WTC11 (cell line): Measurements from ENCODE around the gene HIC1. TPM values are rescaled to one million over a fixed set of nuclear protein-coding genes. Genes with fewer than 3 reads are reported as not detected.

Experiments
- ATAC-seq: fragments of 200-7000 bp; cut with Tn5 transposase; 2 replicates; pipeline ENCODE4 v1.10.0; 2021; ENCODE audit warnings: mild to moderate bottlenecking, moderate library complexity
- CTCF ChIA-PET: fragments of 300-600 bp; sonication (Branson Sonifier 250); formaldehyde crosslinking; loops from one replicate; lab custom pipeline; 2021; ENCODE audit warnings: antibody characterized with exemption; lab: Charles Lee
- POLR2A ChIA-PET: fragments of 350-600 bp; sonication (Branson Sonifier 250); formaldehyde crosslinking; loops from one replicate; lab custom pipeline; 2021; ENCODE audit warnings: antibody characterized with exemption; lab: Charles Lee
- DNase-seq: peaks from one replicate; pipeline ENCODE4 v3.0.0; 2021; ENCODE audit warnings: low spot score
- H3K27ac Mint-ChIP-seq: 2 replicates; pipeline ENCODE4 v1.8.0; 2021; ENCODE audit warnings: mixed read lengths
- H3K27me3 Mint-ChIP-seq: 2 replicates; pipeline ENCODE4 v1.8.0; 2021; ENCODE audit warnings: low read depth, mild to moderate bottlenecking, moderate library complexity, mixed read lengths
- H3K36me3 Mint-ChIP-seq: 2 replicates; pipeline ENCODE4 v1.8.0; 2021; ENCODE audit warnings: mixed read lengths
- H3K4me1 Mint-ChIP-seq: 2 replicates; pipeline ENCODE4 v1.8.0; 2022; ENCODE audit warnings: mixed read lengths
- H3K4me3 Mint-ChIP-seq: 2 replicates; pipeline ENCODE4 v1.8.0; 2021; ENCODE audit warnings: mild to moderate bottlenecking, moderate library complexity, mixed read lengths
- H3K9me3 Mint-ChIP-seq: 2 replicates; pipeline ENCODE4 v1.8.0; 2021; ENCODE audit warnings: mixed read lengths
- E2F1 ChIP-seq: sonication (generic); formaldehyde crosslinking; IDR thresholded peaks from 2 replicates; pipeline ENCODE4 v1.8.0; 2022; ENCODE audit warnings: mild to moderate bottlenecking, missing genetic modification reagents
- ELF4 ChIP-seq: sonication (generic); formaldehyde crosslinking; IDR thresholded peaks from 2 replicates; pipeline ENCODE4 v1.8.1; 2022; ENCODE audit warnings: low read depth, mild to moderate bottlenecking, moderate library complexity, missing genetic modification reagents
- FOXJ3 ChIP-seq: sonication (generic); formaldehyde crosslinking; IDR thresholded peaks from 2 replicates; pipeline ENCODE4 v1.9.0; 2021; ENCODE audit warnings: missing genetic modification reagents, mild to moderate bottlenecking, borderline replicate concordance
- GTF2I ChIP-seq: fragments of 250-450 bp; sonication (Bioruptor Pico); conservative IDR thresholded peaks from 2 replicates; pipeline ENCODE4 v1.4.0; 2021; ENCODE audit warnings: mild to moderate bottlenecking
- IRF1 ChIP-seq: sonication (generic); formaldehyde crosslinking; IDR thresholded peaks from 2 replicates; pipeline ENCODE4 v1.8.0; 2023; ENCODE audit warnings: missing genetic modification reagents
- IRF2 ChIP-seq: sonication (generic); formaldehyde crosslinking; IDR thresholded peaks from 2 replicates; pipeline ENCODE4 v1.8.0; 2022; ENCODE audit warnings: low read depth, missing genetic modification reagents, borderline replicate concordance
- JAZF1 ChIP-seq: fragments of 250-450 bp; sonication (Bioruptor Pico); IDR thresholded peaks from 2 replicates; pipeline ENCODE4 v1.9.0; 2021; ENCODE audit warnings: moderate library complexity, mild to moderate bottlenecking, inconsistent platforms
- JUN ChIP-seq: sonication (generic); formaldehyde crosslinking; IDR thresholded peaks from 2 replicates; pipeline ENCODE4 v1.8.0; 2023; ENCODE audit warnings: mild to moderate bottlenecking, missing genetic modification reagents
- MAX ChIP-seq: sonication (generic); formaldehyde crosslinking; IDR thresholded peaks from 2 replicates; pipeline ENCODE4 v1.8.0; 2022; ENCODE audit warnings: mild to moderate bottlenecking, missing genetic modification reagents
- NFE2L1 ChIP-seq: sonication (generic); formaldehyde crosslinking; IDR thresholded peaks from 2 replicates; pipeline ENCODE4 v1.8.1; 2023; ENCODE audit warnings: missing genetic modification reagents
- NFYB ChIP-seq: sonication (generic); formaldehyde crosslinking; conservative IDR thresholded peaks from 2 replicates; pipeline ENCODE4 v1.8.0; 2022; ENCODE audit warnings: low read depth, missing genetic modification reagents
- NR1H2 ChIP-seq: sonication (generic); formaldehyde crosslinking; IDR thresholded peaks from 2 replicates; pipeline ENCODE4 v1.9.0; 2021; ENCODE audit warnings: mild to moderate bottlenecking, moderate library complexity, missing genetic modification reagents
- NR2C2 ChIP-seq: sonication (generic); formaldehyde crosslinking; IDR thresholded peaks from 2 replicates; pipeline ENCODE4 v1.8.0; 2022; ENCODE audit warnings: mild to moderate bottlenecking, missing genetic modification reagents
- OVOL2 ChIP-seq: fragments of 250-450 bp; sonication (Bioruptor Pico); IDR thresholded peaks from 2 replicates; pipeline ENCODE4 v1.9.0; 2021; ENCODE audit warnings: mild to moderate bottlenecking, borderline replicate concordance
- PRRX2 ChIP-seq: fragments of 250-450 bp; sonication (Bioruptor Pico); IDR thresholded peaks from 2 replicates; pipeline ENCODE4 v1.8.0; 2021; ENCODE audit warnings: mild to moderate bottlenecking
- RORB ChIP-seq: fragments of 250-450 bp; sonication (Bioruptor Pico); IDR thresholded peaks from 2 replicates; pipeline ENCODE4 v1.9.0; 2021; ENCODE audit warnings: mild to moderate bottlenecking
- TCF7 ChIP-seq: sonication (generic); formaldehyde crosslinking; IDR thresholded peaks from 2 replicates; pipeline ENCODE4 v1.8.0; 2022; ENCODE audit warnings: mild to moderate bottlenecking, low read depth, missing genetic modification reagents, moderate library complexity
- ZBTB21 ChIP-seq: sonication (generic); formaldehyde crosslinking; IDR thresholded peaks from 2 replicates; pipeline ENCODE4 v1.8.1; 2023; ENCODE audit warnings: mild to moderate bottlenecking, missing genetic modification reagents, borderline replicate concordance
- ZNF138 ChIP-seq: sonication (generic); formaldehyde crosslinking; conservative IDR thresholded peaks from 2 replicates; pipeline ENCODE4 v1.8.1; 2022; ENCODE audit warnings: mild to moderate bottlenecking, moderate library complexity, missing genetic modification reagents
- ZNF219 ChIP-seq: sonication (generic); formaldehyde crosslinking; IDR thresholded peaks from 2 replicates; pipeline ENCODE4 v1.8.0; 2023; ENCODE audit warnings: missing genetic modification reagents, mild to moderate bottlenecking, borderline replicate concordance
- ZNF232 ChIP-seq: sonication (generic); formaldehyde crosslinking; IDR thresholded peaks from 2 replicates; pipeline ENCODE4 v1.8.0; 2022; ENCODE audit warnings: mild to moderate bottlenecking, missing genetic modification reagents
- ZNF396 ChIP-seq: fragments of 250-450 bp; sonication (Bioruptor Pico); IDR thresholded peaks from 2 replicates; pipeline ENCODE4 v1.8.0; 2021; ENCODE audit warnings: mild to moderate bottlenecking, moderate library complexity, borderline replicate concordance
- ZNF532 ChIP-seq: fragments of 250-450 bp; sonication (Bioruptor Pico); IDR thresholded peaks from 2 replicates; pipeline ENCODE4 v1.9.0; 2021; ENCODE audit warnings: mild to moderate bottlenecking, borderline replicate concordance
- ZSCAN18 ChIP-seq: fragments of 250-450 bp; sonication (Bioruptor Pico); IDR thresholded peaks from 2 replicates; pipeline ENCODE4 v2.1.2; 2022; ENCODE audit warnings: mild to moderate bottlenecking, moderate library complexity
- total RNA-seq: library from RNA; stranded (reverse); gene quantifications from 3 replicates; pipeline ENCODE4 v1.2.3, GENCODE V29; 2021

Gene HIC1
- total RNA-seq, 1 experiment from 2014 or later = 0.37 TPM

- TF ChIP-seq OVOL2 (CRISPR knock-in tag) = no peak
- no peak for TF ChIP-seq RORB (CRISPR knock-in tag)
- TF ChIP-seq ZSCAN18 = no peak
- TF ChIP-seq IRF1 (CRISPR knock-in tag) = no peak
- TF ChIP-seq NFE2L1 = no peak; the same call in 1 of the 2 replicates
- no peak for TF ChIP-seq FOXJ3 (CRISPR knock-in tag)
- TF ChIP-seq NR1H2 (CRISPR knock-in tag) = no peak
- no peak for TF ChIP-seq PRRX2 (CRISPR knock-in tag)
- no peak for TF ChIP-seq GTF2I
- no peak for TF ChIP-seq JAZF1 (CRISPR knock-in tag)
- no peak for TF ChIP-seq ELF4
Observed at GRCh38 chr17:2041561-2042389, 13.1 kb upstream of the HIC1 start, which contains the start of gene OVCA2 (continued).

GRCh38 chr17:2042390-2042847 lies 12.5 kb upstream of the HIC1 start:
- ATAC-seq = peak; percentile 12
- Mint-ChIP-seq H3K27ac (peak overlapping the region; percentile 65), H3K36me3 (peaks cover 10% of the 10 kb centered on the region), H3K4me1 (peaks cover 4% of the 10 kb centered on the region), H3K9me3 (no peaks in the 10 kb centered on the region), H3K4me3 (peak overlapping the region; percentile 90), H3K27me3 (peaks cover 16% of the 10 kb centered on the region)
- DNase-seq = no peak
- CTCF ChIA-PET = interaction anchor here (0.7 to 2.3 kb wide), 6 partner anchors 11 to 202 kb away, joined by 3 to 8 read pairs (median 4); partner anchors contain the start of gene RTN4RL1
- TF ChIP-seq NFYB = no peak
- TF ChIP-seq GTF2I = no peak
- no peak for TF ChIP-seq IRF2 (CRISPR knock-in tag)
- no peak for TF ChIP-seq ZBTB21 (CRISPR knock-in tag)
- no peak for TF ChIP-seq ZNF396
- no peak for TF ChIP-seq E2F1 (CRISPR knock-in tag)
- no peak for TF ChIP-seq NR2C2 (CRISPR knock-in tag)
- TF ChIP-seq ZNF532 = no peak
- no peak for TF ChIP-seq ZNF219 (CRISPR knock-in tag)
- no peak for TF ChIP-seq MAX
- no peak for TF ChIP-seq JUN (CRISPR knock-in tag)
- no peak for TF ChIP-seq ZNF232 (CRISPR knock-in tag)
- TF ChIP-seq TCF7 (CRISPR knock-in tag) = no peak
- TF ChIP-seq ZNF138 = no peak
- no peak for TF ChIP-seq PRRX2 (CRISPR knock-in tag)
- TF ChIP-seq RORB (CRISPR knock-in tag) = no peak
- POLR2A ChIA-PET = interaction anchor here (1.0 kb wide), 1 partner anchor 133 kb away, joined by 3 read pairs; no protein-coding TSS in a partner anchor
